AG10803 (cell line): Measurements from ENCODE around the gene INPPL1.

Experiments used
- DNase-seq: peaks from one replicate; pipeline ENCODE4 v3.0.0; 2010; ENCODE audit warnings: low read depth
- H3K4me3 ChIP-seq: 2 replicates; pipeline ENCODE4 v1.5.1; 2011; ENCODE audit warnings: mild to moderate bottlenecking, low read length, control low read depth
- TF ChIP-seq, protein P1 (sequence below): conservative IDR thresholded peaks from 2 replicates; pipeline ENCODE4 v1.5.1; 2011; ENCODE audit warnings: mild to moderate bottlenecking, low read length, control low read depth, inconsistent platforms

INPPL1 gene

GRCh38 chr11:72225411-72225951 is 914 bp downstream of the INPPL1 start:
- DNase-seq: no peak
- TF ChIP-seq, protein P1, sequence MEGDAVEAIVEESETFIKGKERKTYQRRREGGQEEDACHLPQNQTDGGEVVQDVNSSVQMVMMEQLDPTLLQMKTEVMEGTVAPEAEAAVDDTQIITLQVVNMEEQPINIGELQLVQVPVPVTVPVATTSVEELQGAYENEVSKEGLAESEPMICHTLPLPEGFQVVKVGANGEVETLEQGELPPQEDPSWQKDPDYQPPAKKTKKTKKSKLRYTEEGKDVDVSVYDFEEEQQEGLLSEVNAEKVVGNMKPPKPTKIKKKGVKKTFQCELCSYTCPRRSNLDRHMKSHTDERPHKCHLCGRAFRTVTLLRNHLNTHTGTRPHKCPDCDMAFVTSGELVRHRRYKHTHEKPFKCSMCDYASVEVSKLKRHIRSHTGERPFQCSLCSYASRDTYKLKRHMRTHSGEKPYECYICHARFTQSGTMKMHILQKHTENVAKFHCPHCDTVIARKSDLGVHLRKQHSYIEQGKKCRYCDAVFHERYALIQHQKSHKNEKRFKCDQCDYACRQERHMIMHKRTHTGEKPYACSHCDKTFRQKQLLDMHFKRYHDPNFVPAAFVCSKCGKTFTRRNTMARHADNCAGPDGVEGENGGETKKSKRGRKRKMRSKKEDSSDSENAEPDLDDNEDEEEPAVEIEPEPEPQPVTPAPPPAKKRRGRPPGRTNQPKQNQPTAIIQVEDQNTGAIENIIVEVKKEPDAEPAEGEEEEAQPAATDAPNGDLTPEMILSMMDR: no peak
- peak overlapping the region; percentile 95 for H3K4me3 ChIP-seq

DNA sequence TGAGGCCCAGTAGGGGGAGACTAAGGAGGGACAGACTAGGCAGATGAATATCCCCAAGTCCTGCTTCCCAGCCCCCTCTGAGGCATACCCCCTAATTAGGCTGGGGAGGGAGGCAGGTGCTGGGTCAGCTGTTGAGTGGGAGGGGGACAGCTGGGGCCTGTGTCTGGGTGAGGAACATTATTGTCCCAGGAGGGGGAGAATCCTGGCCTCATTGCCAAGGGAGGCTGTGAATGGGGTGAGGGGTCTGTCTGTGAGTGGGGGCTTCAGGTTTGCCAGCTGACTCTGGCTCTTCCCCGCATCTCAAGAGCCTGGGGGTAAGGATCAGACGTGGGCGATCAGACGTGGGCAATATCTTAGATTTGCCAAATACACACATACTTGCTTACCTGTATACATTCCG is 2.1 kb downstream of the INPPL1 start:
- no peak for DNase-seq
- H3K4me3 ChIP-seq: no peak overlapping the region
- TF ChIP-seq, protein P1: no peak

DNA sequence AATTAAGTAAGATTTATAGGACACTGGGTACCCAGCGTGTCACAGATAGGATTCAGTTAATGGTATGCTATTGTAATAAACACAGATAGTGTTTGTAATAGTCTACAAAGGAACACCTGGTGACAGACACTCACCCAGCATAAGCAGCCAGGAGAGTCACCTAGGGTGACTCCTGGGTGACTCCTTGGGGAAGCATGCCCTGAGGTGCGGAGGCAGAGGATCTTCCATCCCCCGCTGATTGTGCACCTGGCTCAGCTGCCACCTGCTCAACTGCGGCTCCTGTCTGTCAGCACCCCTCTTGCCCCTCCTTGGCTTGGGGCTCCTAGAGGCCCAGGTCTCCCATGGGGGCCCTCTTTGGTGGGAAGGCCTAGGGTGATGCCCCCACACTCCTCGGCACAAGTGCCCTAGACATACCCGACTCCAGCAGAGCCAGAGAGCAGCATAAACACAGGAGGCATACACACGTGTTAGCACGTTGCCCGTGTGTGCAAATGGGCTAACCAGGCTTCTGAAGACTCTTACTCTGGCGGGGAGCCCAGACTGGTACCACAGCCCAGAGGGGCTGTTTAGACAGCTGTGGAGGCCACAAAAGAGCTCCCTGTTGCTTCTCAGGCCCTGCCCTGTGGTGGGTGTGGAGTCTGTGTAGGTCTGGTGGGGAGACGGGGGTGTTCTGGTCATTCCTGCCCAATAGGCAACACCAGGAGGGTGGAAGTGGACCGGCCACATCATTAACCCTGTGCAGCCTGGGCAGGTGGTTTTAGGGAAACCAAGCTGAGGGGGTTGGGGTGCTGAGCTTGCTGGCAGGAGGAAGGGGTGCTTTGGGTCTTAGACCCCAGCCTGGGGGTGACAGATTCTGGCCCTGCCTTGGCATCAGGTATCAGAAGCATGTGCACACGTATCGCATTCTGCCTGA is 3.0 kb downstream of the INPPL1 start:
- DNase-seq: peak; percentile 23
- TF ChIP-seq, protein P1: no peak
- no peak overlapping the region for H3K4me3 ChIP-seq

- TF ChIP-seq, protein P1: no peak
- DNase-seq: no peak
- no peak overlapping the region for H3K4me3 ChIP-seq
Observed at GRCh38 chr11:72228229-72228843, 3.8 kb downstream of the INPPL1 start.

DNA sequence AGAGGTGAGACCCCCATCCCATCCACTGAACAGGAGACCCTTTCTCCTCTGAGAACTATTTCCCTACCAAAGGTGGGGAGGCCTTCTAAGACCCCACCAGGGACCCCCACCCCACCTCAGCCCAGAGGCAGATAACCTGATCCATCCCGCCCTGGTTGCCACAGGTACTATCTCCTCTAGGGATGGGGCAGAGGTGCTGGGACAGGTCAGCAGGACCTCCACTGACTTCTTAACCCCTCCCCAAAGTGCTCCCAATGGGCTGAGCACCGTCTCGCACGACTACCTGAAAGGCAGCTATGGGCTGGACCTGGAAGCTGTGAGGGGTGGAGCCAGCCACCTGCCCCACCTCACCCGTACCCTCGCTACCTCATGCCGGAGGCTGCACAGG is 4.3 kb downstream of the INPPL1 start:
- TF ChIP-seq, protein P1: no peak

GRCh38 chr11:72229336-72229924 is 4.9 kb downstream of the INPPL1 start:
- TF ChIP-seq, protein P1: no peak
- no peak for DNase-seq
- no peak overlapping the region for H3K4me3 ChIP-seq

More for the DNA sequence above, 4.3 kb downstream of the INPPL1 start:
- no peak overlapping the region for H3K4me3 ChIP-seq
- no peak for DNase-seq
